SU-DHL-6 (cell line): ENCODE measurements around the gene EFEMP1.

Experiments used
- H2AFZ ChIP-seq: fragments of 200-600 bp; sonication (generic); 2 replicates; pipeline ENCODE4 v1.6.1; 2014; ENCODE audit warnings: low read depth, mild to moderate bottlenecking, moderate library complexity, mixed read lengths, antibody characterized with exemption, low read length; ENCODE audit not compliant: severe bottlenecking
- H3F3A ChIP-seq: fragments of 200-600 bp; shearing (Covaris generic); 2 replicates; pipeline ENCODE4 v1.6.0; 2016; ENCODE audit warnings: antibody characterized with exemption, mild to moderate bottlenecking; ENCODE audit not compliant: insufficient read depth
- H3K27ac ChIP-seq: fragments of 200-600 bp; sonication (generic); 2 replicates; pipeline ENCODE4 v1.5.1; 2016; ENCODE audit warnings: low read depth, mild to moderate bottlenecking, low read length, moderate library complexity, mixed read lengths
- H3K27me3 ChIP-seq: fragments of 200-600 bp; sonication (generic), shearing (Covaris generic); 2 replicates; pipeline ENCODE4 v1.6.0; 2014; ENCODE audit warnings: mild to moderate bottlenecking, low read length
- H3K36me3 ChIP-seq: fragments of 200-600 bp; sonication (generic); 2 replicates; pipeline ENCODE4 v1.6.1; 2014; ENCODE audit warnings: mild to moderate bottlenecking, low read length, mixed read lengths
- H3K4me2 ChIP-seq: fragments of 300-600, 200-600 bp; shearing (Covaris generic), sonication (generic); 2 replicates; pipeline ENCODE4 v1.6.0; 2014; ENCODE audit warnings: low read length, low read depth, mild to moderate bottlenecking; ENCODE audit not compliant: poor library complexity, severe bottlenecking
- H3K4me3 ChIP-seq: fragments of 200-600 bp; sonication (generic); 2 replicates; pipeline ENCODE4 v1.5.1; 2014; ENCODE audit warnings: antibody characterized with exemption, low read length, mild to moderate bottlenecking, mixed read lengths; ENCODE audit not compliant: insufficient read depth, poor library complexity, severe bottlenecking
- H3K79me2 ChIP-seq: fragments of 200-600 bp; sonication (generic); 2 replicates; pipeline ENCODE4 v1.6.1; 2014; ENCODE audit warnings: mild to moderate bottlenecking, low read length, moderate library complexity; ENCODE audit not compliant: insufficient read depth
- H3K9ac ChIP-seq: fragments of 200-600 bp; sonication (generic); 2 replicates; pipeline ENCODE4 v1.7.0; 2014; ENCODE audit warnings: mild to moderate bottlenecking, low read length
- H3K9me2 ChIP-seq: fragments of 200-600 bp; sonication (generic); replicated peaks from 2 replicates; pipeline ENCODE4 v1.6.1; 2014; ENCODE audit warnings: low read length; ENCODE audit not compliant: insufficient read depth
- H3K9me3 ChIP-seq: fragments of 200-600 bp; sonication (generic); 2 replicates; pipeline ENCODE4 v1.6.1; 2014; ENCODE audit warnings: low read length, mixed read lengths; ENCODE audit not compliant: insufficient read depth
- H4K20me1 ChIP-seq: fragments of 200-600 bp; sonication (generic); 2 replicates; pipeline ENCODE4 v1.6.1; 2014; ENCODE audit warnings: low read depth, mild to moderate bottlenecking, antibody characterized with exemption, low read length, moderate library complexity, mixed read lengths
- EZH2phosphoT487 ChIP-seq: fragments of 200-600 bp; sonication (generic), shearing (Covaris generic); conservative IDR thresholded peaks from 2 replicates; pipeline ENCODE4 v1.6.1; 2018; ENCODE audit warnings: mild to moderate bottlenecking, antibody characterized with exemption, low read length, moderate library complexity, mixed read lengths
- TF ChIP-seq, protein P1 (sequence below): fragments of 200-600 bp; sonication (generic); IDR thresholded peaks from one replicate; pipeline ENCODE4 v1.5.1; 2017; ENCODE audit warnings: antibody characterized with exemption, mild to moderate bottlenecking, low read length, moderate library complexity; ENCODE audit not compliant: insufficient read depth, poor library complexity, severe bottlenecking

EFEMP1 gene

GRCh38 chr2:55846426-55846825, 77.2 kb downstream of the EFEMP1 start:
- Histone ChIP-seq H2AFZ (no peak overlapping the region), H3F3A (no peaks in the 10 kb centered on the region), H3K36me3 (no peaks in the 10 kb centered on the region), H3K4me2 (no peak overlapping the region), H3K9me3 (no peaks in the 10 kb centered on the region), H3K79me2 (no peaks in the 10 kb centered on the region), H3K9ac (no peak overlapping the region), H3K9me2 (no peaks in the 10 kb centered on the region), H4K20me1 (no peaks in the 10 kb centered on the region), H3K27me3 (no peaks in the 10 kb centered on the region), H3K27ac (no peak overlapping the region), H3K4me3 (no peak overlapping the region)
- no peak for TF ChIP-seq EZH2phosphoT487
- TF ChIP-seq, protein P1, sequence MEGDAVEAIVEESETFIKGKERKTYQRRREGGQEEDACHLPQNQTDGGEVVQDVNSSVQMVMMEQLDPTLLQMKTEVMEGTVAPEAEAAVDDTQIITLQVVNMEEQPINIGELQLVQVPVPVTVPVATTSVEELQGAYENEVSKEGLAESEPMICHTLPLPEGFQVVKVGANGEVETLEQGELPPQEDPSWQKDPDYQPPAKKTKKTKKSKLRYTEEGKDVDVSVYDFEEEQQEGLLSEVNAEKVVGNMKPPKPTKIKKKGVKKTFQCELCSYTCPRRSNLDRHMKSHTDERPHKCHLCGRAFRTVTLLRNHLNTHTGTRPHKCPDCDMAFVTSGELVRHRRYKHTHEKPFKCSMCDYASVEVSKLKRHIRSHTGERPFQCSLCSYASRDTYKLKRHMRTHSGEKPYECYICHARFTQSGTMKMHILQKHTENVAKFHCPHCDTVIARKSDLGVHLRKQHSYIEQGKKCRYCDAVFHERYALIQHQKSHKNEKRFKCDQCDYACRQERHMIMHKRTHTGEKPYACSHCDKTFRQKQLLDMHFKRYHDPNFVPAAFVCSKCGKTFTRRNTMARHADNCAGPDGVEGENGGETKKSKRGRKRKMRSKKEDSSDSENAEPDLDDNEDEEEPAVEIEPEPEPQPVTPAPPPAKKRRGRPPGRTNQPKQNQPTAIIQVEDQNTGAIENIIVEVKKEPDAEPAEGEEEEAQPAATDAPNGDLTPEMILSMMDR = no peak

DNA sequence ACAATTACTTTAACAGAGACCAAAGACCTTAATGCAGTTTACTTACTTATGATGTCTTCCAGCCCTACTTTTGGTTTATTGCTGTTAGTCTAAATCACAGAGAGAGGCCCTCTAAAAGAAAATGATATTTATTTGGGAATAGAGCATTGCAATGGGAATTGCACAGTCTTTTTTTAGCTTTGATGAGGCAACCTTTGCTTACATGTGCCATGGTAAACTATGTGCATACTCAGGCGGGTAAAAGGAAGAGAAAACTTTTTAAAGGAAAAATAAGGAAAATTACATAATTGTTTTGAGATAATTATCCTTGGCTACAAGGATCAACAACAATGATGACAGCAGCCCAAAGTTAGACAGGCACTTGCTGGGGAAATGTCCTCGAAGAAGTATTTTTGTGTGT, 78.6 kb downstream of the EFEMP1 start:
- Histone ChIP-seq H3K36me3 (no peaks in the 10 kb centered on the region), H3F3A (no peaks in the 10 kb centered on the region), H3K27ac (no peak overlapping the region), H3K79me2 (no peaks in the 10 kb centered on the region), H3K9me3 (no peaks in the 10 kb centered on the region), H4K20me1 (no peaks in the 10 kb centered on the region), H3K9ac (no peak overlapping the region), H3K27me3 (no peaks in the 10 kb centered on the region), H3K9me2 (no peaks in the 10 kb centered on the region), H3K4me2 (no peak overlapping the region), H2AFZ (no peak overlapping the region), H3K4me3 (no peak overlapping the region)
- no peak for TF ChIP-seq EZH2phosphoT487
- TF ChIP-seq, protein P1 = no peak

GRCh38 chr2:55843994-55844345, 79.6 kb downstream of the EFEMP1 start:
- no peak overlapping the region for H3K4me2 ChIP-seq
- no peaks in the 10 kb centered on the region for H3K9me2 ChIP-seq
- no peaks in the 10 kb centered on the region for H3K36me3 ChIP-seq
- no peak overlapping the region for H3K27ac ChIP-seq
- H3F3A ChIP-seq = no peaks in the 10 kb centered on the region
- H3K9ac ChIP-seq = no peak overlapping the region
- TF ChIP-seq EZH2phosphoT487 = no peak
- TF ChIP-seq, protein P1 = no peak
- H2AFZ ChIP-seq = no peak overlapping the region
- H3K79me2 ChIP-seq = no peaks in the 10 kb centered on the region
- no peaks in the 10 kb centered on the region for H3K9me3 ChIP-seq
- no peaks in the 10 kb centered on the region for H4K20me1 ChIP-seq
- H3K27me3 ChIP-seq = no peaks in the 10 kb centered on the region
- no peak overlapping the region for H3K4me3 ChIP-seq
